ENCODE results near the gene PPIL4.
"Not testable (repeated sequence)": the region's sequence is repeated elsewhere in the genome, so short reads cannot be mapped to it uniquely, and the experiment has no call there.

The PPIL4 gene

GRCh38 chr6:149529650-149530049 is 16.2 kb downstream of the PPIL4 start:
- no peak for DNase-seq

- DNase-seq = no peak
Measured at GRCh38 chr6:149515494-149515893, 30.3 kb downstream of the PPIL4 start.

DNA sequence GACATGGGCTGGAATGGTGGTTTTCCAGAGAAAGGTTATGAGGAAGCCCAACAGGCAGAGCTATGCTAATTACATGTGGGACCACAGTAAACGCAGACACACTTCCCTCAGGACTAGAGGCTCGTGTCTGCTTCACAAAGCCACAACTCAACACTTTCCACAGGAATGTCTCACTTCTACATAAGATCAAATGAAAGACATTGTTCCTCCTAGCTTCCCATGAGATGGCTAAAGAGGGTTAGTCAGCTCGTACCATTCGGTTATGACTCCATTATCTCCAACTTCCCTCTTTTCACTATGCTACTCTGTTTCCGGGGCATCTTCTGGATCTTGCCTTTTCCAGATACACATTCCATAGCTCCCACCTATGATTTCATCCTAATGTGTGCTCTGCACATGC is 31.9 kb downstream of the PPIL4 start:
- DNase-seq = no peak

GRCh38 chr6:149510793-149511512 is 34.9 kb downstream of the PPIL4 start:
- DNase-seq = no peak

DNA sequence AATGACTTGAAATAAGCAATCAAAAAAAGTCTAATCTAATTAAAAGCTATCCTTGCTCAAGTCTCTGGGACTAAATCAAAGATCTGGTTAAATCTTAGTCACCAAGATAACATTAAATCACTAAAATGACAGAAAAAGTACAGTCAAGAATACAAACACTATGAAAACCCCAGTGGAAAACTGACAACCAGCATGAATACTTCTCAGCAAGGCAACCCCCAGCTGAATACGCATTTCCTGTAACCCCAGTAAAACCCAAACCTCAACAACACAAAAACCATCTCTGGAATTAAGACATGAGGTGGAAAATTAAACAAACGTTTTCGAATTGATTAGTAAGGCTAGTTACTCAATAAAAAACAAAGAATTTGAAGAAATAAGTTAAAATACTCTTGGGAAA is 37.4 kb downstream of the PPIL4 start:
- no peak for DNase-seq

DNA sequence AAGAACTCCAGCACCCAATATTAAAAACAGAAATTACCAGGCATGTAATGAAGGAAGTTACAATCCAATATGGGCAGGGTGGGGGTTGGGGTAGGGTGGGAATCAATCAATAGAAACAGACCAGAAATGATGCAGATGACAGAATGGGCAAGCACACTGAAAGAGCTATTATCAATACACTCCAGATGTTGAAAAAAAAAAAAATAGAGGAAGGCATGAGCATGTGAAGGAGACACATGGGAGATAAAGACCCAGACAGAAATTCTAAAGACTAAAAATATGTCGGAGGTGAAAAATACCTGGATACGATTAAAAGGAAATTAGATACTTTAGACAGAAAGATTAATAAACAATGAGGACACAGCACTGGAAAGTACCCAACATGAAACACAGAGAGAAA is 42.0 kb downstream of the PPIL4 start:
- DNase-seq = no peak

GRCh38 chr6:149503276-149503675 is 42.6 kb downstream of the PPIL4 start:
- no peak for DNase-seq

DNA sequence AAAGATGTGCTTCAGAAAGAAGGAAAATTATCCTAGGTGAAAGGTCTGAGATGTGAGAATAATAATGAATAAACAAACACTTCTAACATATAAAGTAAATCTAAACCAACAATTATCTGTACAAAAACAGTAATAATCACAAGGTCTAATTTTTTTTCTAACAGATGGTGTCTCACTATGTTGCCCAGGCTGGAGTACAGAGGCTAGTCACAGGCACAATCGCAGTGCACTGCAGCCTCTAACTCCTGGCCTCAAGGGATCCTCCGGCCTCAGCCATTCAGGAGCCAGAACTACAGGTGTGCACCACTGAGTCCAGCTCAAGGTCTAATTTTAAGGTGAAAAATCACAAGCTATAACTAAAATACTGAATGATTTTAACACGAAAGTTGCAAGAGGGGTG is 44.1 kb downstream of the PPIL4 start:
- no peak for DNase-seq

DNA sequence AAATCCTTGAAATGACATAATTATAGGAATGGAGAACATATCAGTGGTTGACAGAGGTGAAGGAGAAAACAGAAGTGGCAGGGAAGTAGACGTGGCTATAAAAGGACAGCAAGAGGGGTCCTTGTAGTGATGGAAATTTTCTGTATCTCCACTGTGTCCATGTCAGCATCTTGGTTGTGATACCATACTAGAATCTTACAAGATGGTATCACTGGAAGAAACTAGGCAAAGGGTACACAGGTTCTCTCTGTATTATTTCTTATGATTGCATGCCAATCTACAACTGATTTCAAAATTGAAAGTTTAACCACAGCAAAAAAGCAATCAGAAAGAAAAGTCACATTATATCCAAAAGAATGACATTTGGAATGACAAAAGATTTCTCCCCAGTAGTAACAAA is 44.6 kb downstream of the PPIL4 start:
- DNase-seq = no peak

- DNase-seq = no peak
Measured at GRCh38 chr6:149500096-149500495, 45.7 kb downstream of the PPIL4 start.

DNA sequence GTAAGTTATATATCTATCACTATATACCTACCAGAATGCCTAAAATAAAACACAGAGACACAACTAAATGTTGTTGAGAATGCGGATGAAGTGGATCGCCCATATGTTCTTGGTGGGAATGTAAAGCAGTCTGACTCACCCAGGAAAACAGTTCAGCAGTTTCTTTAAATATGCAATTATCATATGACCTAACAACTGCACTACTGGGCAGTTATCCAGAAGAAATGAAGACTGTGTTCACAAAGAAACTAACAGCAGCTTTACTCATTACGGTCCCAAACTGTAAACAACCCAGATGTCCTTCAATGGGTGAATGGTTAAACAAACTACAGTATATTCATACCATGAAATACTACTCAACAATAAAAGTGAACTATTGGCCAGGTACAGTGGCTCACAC is 46.8 kb downstream of the PPIL4 start:
- peak; percentile 95 for DNase-seq

DNA sequence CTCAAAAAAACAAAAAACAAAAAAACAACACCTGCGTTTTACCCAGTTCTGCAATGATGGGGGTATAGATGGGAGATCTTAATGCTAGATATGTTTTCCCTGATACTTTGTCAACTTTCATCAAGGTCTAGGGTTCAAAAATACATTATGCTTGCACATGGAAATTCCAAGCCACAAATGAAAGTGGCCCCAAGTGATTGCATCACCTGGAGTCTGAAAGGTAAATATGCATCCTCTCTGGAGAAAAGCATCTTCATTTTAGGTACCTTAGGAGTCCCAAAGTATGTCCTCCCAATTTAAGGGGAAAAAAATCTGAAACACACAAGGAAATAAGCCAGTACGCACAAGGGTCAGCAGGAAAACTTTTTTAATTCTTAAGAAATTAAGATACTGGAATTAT is 48.5 kb downstream of the PPIL4 start:
- DNase-seq = no peak

- peak; percentile 80 for DNase-seq
Measured at GRCh38 chr6:149496597-149496996, 49.2 kb downstream of the PPIL4 start.

DNA sequence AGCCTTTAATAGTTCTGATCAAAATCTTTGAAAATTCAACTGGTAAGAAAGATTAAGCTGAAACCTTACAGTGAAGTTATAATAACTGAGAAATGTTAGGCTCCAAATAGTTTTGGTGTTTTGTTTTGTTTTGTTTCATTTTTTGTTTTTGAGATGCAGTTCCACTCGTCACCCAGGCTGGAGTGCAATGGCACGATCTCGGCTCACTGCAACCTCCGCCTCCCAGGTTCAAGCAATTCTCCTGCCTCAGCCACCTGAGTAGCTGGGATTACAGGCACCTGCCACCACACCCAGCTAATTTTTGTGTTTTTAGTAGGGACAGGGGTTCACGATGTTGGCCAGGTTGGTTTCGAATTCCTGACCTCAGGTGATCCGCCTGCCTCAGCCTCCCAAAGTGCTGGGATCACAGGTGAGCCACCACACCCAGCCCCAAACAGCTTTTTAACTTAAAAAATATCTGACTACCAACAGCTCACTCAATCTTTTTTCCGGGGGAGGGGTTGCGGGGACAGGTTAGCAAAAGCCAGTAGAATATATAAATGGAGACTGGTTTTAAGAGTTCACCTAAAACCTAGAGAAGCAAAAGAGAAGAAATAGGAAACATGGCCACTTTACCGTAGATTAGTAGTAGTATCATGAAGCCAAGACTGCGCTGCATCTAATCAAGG is 50.4 kb downstream of the PPIL4 start:
- not testable (repeated sequence) for DNase-seq

DNA sequence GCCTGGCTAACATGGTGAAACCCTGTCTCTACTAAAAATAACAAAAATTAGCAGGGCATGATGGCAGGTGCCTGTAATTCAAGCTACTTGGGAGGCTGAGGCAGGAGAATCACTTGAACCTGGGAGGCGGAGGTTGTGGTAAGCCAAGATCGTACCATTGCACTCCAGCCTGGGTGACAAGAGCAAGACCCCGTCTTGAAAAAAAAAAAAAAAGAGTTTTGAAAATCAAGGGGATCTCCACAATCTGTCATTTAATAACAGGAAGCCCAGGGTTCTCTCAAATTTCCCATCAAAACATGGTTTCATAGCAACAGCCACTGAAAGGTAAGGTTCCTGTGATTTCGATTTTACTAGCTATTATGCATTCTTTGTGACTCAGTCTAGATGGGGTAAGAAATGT is 51.0 kb downstream of the PPIL4 start:
- peak; percentile 38 for DNase-seq

DNA sequence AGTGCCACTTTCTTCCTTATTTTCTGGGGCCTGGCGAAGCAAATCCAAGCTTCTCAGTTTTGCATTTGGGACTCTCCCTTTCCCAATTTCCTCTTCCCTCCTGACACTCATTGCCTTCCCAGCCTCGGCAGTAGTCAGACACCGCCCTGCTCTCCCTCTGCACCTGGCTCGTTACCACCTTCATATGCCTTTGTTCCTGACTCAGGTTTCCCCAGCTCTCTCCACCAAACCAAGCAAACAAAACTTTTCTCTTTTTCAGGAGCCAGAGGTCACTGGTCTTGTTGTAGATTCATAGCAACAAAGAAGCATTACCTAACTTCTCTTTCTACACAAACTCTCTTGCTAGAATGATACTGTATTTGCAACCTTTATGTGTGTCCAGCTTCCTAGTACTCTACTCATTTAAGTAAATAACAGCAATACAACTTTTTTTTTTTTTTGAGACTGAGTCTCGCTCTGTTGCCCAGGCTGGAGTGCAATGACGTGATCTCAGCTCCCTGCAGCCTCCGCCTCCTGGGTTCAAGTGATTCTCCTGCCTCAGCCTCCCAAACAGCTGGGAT is 52.0 kb downstream of the PPIL4 start:
- DNase-seq = no peak

DNA sequence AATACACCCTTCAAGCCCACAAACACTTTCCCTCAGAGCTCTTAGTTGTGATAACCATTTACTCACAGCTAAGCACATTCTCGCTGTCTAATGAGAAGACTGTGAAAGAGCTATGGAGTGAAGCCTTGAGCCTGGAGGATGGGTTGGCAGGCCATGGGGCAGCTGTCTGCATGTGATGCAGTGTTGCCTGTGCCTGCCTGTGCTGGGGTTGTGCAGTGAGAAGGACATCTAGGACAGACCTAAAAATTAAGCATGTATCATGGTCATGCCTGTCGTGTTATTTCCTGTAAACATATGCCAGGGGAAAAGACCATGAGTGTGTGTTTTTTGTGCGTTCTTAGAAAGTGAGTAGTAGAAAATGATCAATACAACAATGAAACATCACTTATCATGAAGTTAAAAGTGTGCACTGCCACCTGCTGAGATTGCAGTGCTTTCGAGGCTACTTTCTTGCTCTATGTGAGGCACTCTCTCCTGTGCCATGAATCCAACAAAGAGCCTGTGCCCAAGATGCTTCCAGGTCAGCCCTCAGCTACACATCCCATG is 53.0 kb downstream of the PPIL4 start:
- DNase-seq = no peak

DNA sequence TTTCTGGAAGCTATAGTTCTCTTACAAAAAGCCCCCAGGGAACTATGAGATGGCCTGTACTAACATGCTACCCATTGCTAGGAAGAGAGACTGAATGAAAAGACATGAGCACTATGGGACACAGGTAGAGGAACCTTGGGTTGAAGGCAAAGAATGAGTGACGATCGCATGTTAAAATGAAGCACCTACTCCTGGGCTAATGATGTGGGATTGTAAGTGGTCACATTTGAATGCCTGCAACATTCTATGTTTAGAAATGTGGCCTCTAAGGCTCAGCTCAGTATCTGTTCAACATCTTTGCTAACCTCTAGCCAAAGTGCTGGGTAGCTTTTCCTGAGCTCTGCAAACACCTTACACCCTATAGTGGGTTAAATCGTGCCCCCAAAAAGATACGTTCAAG is 55.9 kb downstream of the PPIL4 start:
- DNase-seq = no peak

DNA sequence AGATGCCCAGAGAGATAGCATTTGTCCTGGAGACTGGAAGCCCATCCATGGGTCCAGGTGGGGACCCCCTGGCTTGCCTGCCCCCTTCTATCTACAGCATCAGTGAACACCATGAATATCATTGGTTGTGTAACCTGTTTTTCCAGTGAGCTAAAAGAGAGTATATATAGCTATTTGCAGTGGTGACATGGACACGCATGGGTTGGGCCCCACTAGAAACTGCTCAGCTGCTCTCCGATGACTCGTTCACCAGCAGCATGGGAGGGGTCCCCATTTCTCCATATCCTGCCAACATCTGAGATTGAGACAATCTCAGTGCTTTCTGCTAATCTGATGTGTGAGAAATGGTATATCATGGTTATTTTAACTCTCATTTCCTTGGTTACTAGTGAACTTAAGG is 57.0 kb downstream of the PPIL4 start:
- DNase-seq = no peak

GRCh38 chr6:149487316-149487715 is 58.5 kb downstream of the PPIL4 start:
- DNase-seq = no peak

DNA sequence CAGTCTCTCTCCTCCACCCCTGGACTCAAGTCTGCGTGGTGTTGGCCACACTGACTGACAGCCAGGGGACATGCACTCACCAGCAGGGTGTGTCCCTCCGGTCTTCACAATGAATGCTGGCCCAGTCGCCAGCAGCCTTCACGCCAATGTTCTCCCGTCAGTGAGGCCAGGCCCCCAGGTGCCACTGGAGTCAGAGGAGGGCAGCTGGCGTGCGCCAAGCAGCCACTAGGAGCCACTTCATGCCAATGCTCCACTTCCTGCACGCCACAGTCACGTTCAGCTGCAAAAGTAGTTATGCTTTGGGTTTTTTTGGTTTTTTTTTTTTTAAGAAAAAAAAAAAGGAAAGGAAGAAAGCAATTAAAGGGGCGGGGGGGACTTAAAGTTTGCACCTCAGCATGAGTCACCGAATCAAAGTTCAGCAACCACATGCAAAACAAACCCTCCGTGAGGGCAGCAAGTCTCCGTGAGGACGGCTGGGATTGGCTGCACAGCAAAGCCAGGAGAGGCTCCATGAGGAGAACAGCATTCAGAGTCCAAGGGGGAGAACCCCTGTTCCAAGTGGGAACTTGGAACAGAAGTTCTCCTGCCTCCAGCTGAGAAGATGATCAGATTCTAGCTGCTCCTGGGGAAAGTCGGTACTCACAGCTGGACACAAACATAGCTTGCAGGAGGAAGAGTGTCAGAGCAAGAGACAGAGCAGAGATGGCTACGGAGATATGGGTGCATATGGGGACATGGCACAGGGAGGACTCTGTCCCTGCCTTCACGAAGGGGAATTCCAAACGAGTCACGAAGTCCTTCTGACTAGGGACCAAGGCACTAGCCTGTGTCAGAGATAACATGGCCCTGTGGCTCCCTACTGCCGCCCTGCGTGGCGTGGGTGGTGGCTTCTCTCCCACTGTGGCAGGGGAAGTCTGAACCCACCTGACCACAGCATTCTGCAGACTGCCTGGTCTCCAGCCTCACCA is 60.8 kb downstream of the PPIL4 start, which contains the start of gene ZC3H12D:
Gene ZC3H12D (minus strand): TSS at position 282 of the 968 bp plus-strand sequence. CDS start 10,471 bp downstream, outside the sequence.
- peak; percentile 6 for DNase-seq

GRCh38 chr6:149483849-149484655 is 61.8 kb downstream of the PPIL4 start:
- DNase-seq = no peak

All from HCEC 1CT (cell line).